Measurements from ENCODE around the gene IRF2. TPM values are rescaled to one million over a fixed set of nuclear protein-coding genes. Genes with fewer than 3 reads are reported as not detected.

The IRF2 gene
- total RNA-seq, 4 donors from 2014 or later, result 32.3 to 50.1 (median 36.4) TPM

GRCh38 chr4:184440595-184441358, 33.6 kb downstream of the IRF2 start:
- Histone ChIP-seq H3K27me3 (no peaks in the 10 kb centered on the region), H3K4me3 (peak overlapping the region in 1 of 4 donors; percentile 13), H3K27ac (replicated peaks in 1 of 4) (peak overlapping the region in 3 of 4 donors; percentile 10 to 58 (median 13)), H3K36me3 (no peaks in the 10 kb centered on the region), H3K9me3 (no peaks in the 10 kb centered on the region), H3K4me1 (peaks cover 62 to 80% (median 73%) of the 10 kb centered on the region in 4 donors)
- DNase-seq (ENCODE audit: extremely low spot score), result no peak
- WGBS, result 93% methylated on average over 8 of the region's 8 CpGs
- intact Hi-C loops (cut with DNase I), result no loop called here
- TF ChIP-seq EP300 (IDR thresholded peaks at IDR 0.05), result no peak
- no peak for TF ChIP-seq POLR2AphosphoS5 (IDR thresholded peaks at IDR 0.05)
- no peak for TF ChIP-seq POLR2A (IDR thresholded peaks at IDR 0.05; ENCODE audit: low read depth)
- TF ChIP-seq CTCF (IDR thresholded peaks at IDR 0.05), result no peak

GRCh38 chr4:184439856-184440594, 34.3 kb downstream of the IRF2 start:
- no peak for DNase-seq (ENCODE audit: extremely low spot score)
- Histone ChIP-seq H3K27ac (replicated peaks in 1 of 4) (peak overlapping the region in 3 of 4 donors; percentile 10 to 58 (median 13)), H3K4me3 (peak overlapping the region in 2 of 4 donors; percentile 13 to 19), H3K36me3 (no peaks in the 10 kb centered on the region), H3K9me3 (no peaks in the 10 kb centered on the region), H3K27me3 (no peaks in the 10 kb centered on the region), H3K4me1 (peaks cover 56 to 75% (median 67%) of the 10 kb centered on the region in 4 donors)
- 71% methylated on average over 18 of the region's 20 CpGs for WGBS
- intact Hi-C loops (cut with DNase I), result no loop called here
- TF ChIP-seq POLR2A (IDR thresholded peaks at IDR 0.05; ENCODE audit: low read depth), result no peak
- TF ChIP-seq CTCF (IDR thresholded peaks at IDR 0.05), result no peak
- no peak for TF ChIP-seq EP300 (IDR thresholded peaks at IDR 0.05)
- no peak for TF ChIP-seq POLR2AphosphoS5 (IDR thresholded peaks at IDR 0.05)

GRCh38 chr4:184439386-184439785, 35.0 kb downstream of the IRF2 start:
- Histone ChIP-seq H3K27ac (replicated peaks in 1 of 4) (no peak overlapping the region), H3K27me3 (no peaks in the 10 kb centered on the region), H3K36me3 (no peaks in the 10 kb centered on the region), H3K4me3 (no peak overlapping the region), H3K9me3 (no peaks in the 10 kb centered on the region), H3K4me1 (peaks cover 54 to 74% (median 61%) of the 10 kb centered on the region in 4 donors)
- 82% methylated on average over 4 of the region's 4 CpGs for WGBS
- intact Hi-C loops (cut with DNase I), result no loop called here
- TF ChIP-seq POLR2A (IDR thresholded peaks at IDR 0.05; ENCODE audit: low read depth) (no peak), POLR2AphosphoS5 (IDR thresholded peaks at IDR 0.05) (no peak), CTCF (IDR thresholded peaks at IDR 0.05) (no peak), EP300 (IDR thresholded peaks at IDR 0.05) (no peak)
- DNase-seq (ENCODE audit: extremely low spot score), result no peak

GRCh38 chr4:184438375-184438774, 36.0 kb downstream of the IRF2 start:
- TF ChIP-seq CTCF (IDR thresholded peaks at IDR 0.05), result no peak
- no peak for TF ChIP-seq EP300 (IDR thresholded peaks at IDR 0.05)
- no peak for TF ChIP-seq POLR2A (IDR thresholded peaks at IDR 0.05; ENCODE audit: low read depth)
- TF ChIP-seq POLR2AphosphoS5 (IDR thresholded peaks at IDR 0.05), result no peak
- intact Hi-C loops (cut with DNase I), result no loop called here
- peaks cover 46 to 64% (median 54%) of the 10 kb centered on the region in 4 donors for H3K4me1 ChIP-seq
- no peak for DNase-seq (ENCODE audit: extremely low spot score)
- no peaks in the 10 kb centered on the region for H3K27me3 ChIP-seq
- H3K27ac ChIP-seq (replicated peaks in 1 of 4), result no peak overlapping the region
- H3K4me3 ChIP-seq, result no peak overlapping the region
- H3K9me3 ChIP-seq, result no peaks in the 10 kb centered on the region
- H3K36me3 ChIP-seq, result no peaks in the 10 kb centered on the region
- 75% methylated on average over 9 of the region's 9 CpGs for WGBS
